GM19035 (cell line): Measurements from ENCODE around the gene P2RX4.
"Not testable (repeated sequence)": the region's sequence is repeated elsewhere in the genome, so short reads cannot be mapped to it uniquely, and the experiment has no call there.

Experiments used
- ATAC-seq: cut with Tn5 transposase; IDR thresholded peaks from one replicate; pipeline ENCODE4 v1.9.1; 2021; ENCODE audit not compliant: unreplicated experiment

The P2RX4 gene

DNA sequence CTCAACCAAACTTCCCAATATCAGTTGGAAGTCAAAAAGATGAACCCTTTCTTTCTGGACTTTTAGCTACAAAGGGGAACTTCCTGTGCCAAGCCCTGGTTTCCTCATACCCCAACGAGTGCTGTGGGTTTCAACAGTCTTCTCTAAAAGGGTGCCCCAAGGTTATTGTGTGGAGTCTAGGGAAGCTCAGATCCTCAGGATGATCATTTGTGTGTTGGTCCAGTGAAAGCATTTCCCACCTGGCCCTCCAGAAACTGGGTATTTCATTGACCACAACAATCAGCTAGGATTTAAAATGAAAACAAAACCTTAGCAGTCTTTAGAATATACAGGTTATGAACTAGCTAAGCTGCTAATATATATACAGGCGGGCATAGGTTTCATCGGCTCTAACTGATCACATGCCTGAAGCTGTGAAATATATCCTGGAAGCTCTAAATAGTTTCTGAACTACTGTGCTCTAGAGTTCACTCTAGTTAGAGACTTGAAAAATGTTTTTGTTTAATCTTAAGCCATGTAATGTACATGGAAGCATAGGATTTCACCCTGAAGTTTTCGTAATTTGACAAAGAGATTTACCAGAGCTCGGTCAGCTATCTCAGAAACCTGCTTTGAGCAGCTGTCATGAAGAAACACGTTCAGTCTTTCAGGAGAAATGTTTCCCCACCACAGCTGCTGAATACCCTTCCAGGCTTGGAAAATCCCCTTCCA, 29.6 kb downstream of the P2RX4 start:
- no peak for ATAC-seq

DNA sequence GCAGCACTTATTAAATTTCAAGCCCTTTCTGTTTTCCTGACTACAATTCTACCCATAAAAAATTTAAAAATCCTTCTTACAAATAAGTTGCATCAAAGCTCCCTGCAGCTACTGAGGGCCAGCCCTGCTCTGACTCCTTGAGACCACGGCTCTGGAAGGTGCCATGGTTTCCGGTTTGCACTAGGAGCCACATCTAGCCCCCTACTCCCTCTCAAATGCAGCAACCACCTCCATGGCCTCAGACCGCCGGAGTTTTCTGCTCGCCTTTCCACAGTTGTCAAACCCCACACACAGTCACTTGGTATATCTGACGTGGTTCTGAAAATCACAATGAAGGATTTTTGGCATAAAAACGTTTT, 30.1 kb downstream of the P2RX4 start:
- no peak for ATAC-seq

DNA sequence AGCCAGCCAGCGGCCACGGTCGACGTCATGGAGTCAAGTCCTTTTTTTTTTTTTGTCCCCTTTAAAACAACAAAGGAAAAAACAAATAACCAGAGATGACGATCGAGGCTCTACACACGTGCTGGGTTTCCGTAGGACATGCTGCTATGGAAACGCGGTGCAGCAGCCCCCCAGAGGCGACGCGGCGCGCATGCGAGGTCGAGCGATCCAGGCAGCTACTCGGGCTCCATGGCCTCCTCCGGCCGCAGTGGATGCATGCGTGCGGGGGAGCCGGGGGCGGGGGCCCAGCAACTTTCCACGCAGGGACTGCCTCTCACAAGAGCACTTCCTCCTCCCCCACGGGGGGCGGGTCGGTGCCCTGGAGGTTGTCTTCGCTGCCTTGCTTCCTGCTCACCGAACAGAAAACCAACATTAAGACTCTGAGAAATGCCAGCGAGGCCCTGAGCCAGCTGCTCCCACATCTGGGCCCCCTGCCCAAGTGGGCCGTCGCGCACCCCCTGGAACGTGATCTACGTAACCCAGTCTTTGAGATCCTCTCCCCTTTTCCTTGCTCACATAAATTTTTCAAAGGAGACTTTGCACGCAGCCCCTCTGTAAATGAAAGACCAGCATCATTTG, 30.7 kb downstream of the P2RX4 start:
- no peak for ATAC-seq

GRCh38 chr12:121241156-121241970, 31.4 kb downstream of the P2RX4 start:
- ATAC-seq = no peak

DNA sequence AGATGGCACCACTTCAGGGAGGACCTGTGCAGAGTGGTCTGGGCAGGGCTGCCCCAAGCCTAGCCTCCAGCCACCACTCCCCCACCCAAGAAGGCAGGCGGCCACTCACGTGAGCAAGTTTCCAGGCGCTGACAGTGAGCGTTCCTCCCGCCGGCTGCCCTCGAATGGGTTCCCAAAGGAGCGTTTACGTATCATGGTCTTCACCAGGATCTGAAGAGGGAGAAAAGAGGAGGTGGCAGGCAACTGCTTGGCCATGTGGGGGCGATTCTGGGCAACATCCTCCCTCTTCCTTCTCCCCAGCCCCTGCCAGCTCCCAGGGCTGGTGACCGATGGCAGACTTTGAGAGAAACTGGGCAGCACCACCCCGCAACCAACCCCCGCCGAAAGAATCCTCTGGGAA, 35.1 kb downstream of the P2RX4 start:
- no peak for ATAC-seq

DNA sequence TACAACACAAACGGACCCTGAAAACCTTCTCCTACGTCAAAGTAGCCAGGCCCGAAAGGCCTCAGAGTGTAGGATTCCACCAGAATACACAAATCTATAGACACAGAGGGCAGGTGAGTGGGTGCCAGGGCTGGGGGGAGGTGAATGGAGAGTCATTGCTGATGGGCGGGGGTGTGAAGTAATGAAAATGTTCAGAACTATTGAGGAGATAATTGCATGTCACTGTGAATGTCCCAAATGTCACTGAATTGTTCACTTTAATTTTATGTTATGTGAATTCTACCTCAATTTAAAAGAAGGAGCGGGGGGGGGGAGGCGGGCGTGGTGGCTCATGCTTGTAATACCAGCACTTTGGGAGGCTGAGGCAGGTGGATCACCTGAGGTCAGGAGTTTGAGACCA, 36.0 kb downstream of the P2RX4 start:
- ATAC-seq = no peak

- ATAC-seq = no peak
These were observed 37.1 kb downstream of the P2RX4 start for GRCh38 chr12:121246893-121247557.

GRCh38 chr12:121248622-121249021, 38.7 kb downstream of the P2RX4 start:
- ATAC-seq = peak; percentile 94

DNA sequence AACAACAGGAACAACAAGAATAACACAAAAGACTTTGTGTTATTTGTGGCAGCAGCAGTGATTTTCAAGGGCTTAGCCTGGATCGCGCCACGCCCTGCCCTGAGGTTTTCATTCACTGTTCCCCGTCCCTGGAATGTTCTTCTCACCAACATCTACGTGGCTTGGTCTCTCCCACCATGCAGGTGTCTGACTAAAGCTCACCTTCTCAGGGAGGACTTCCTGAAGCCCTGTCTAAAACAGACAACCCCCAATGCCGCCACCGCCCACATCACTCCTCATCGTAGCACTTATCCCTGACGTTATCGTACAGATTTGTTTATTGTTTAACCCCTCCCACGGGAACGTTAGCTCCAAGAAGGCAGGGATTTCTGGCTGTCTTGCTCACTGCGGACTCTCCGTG, 40.4 kb downstream of the P2RX4 start:
- ATAC-seq = no peak

GRCh38 chr12:121251838-121252237, 41.9 kb downstream of the P2RX4 start:
- ATAC-seq = no peak

DNA sequence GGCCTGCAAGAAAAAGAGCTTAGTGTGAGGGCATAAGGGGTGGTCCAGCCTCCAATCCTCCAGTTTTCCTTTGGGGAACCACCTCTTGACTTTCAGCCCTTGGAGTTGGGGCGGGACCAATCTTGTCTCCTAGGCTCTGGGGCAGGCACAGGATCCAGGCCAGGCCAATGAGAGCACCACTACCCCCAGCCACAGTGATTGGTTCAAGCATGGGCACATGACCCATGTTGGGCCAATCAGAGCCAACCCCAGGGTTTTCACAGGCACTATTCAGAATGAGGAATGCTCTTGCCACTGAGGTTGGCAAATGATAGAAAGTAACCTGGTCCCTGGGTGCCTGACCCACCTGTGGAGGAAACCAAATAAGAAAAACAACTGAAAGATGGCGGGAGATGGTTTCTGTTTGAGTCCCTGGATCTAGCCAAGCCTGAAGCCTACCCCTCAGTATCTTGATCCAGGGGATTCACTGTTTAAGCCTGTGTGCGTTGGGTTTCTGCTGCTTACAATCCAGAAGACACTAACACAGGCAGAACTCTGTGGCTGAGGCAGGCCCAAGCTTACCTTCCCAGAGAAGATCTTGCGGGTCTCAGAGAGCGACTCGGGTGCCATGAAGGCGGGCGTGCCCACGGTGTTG, 42.9 kb downstream of the P2RX4 start:
- no peak for ATAC-seq

GRCh38 chr12:121253638-121254335, 43.9 kb downstream of the P2RX4 start:
- no peak for ATAC-seq

- ATAC-seq = no peak
These were observed 45.5 kb downstream of the P2RX4 start for GRCh38 chr12:121255433-121255832.

GRCh38 chr12:121257704-121258449, 47.9 kb downstream of the P2RX4 start:
- not testable (repeated sequence) for ATAC-seq

GRCh38 chr12:121259074-121259473, 49.1 kb downstream of the P2RX4 start:
- no peak for ATAC-seq

DNA sequence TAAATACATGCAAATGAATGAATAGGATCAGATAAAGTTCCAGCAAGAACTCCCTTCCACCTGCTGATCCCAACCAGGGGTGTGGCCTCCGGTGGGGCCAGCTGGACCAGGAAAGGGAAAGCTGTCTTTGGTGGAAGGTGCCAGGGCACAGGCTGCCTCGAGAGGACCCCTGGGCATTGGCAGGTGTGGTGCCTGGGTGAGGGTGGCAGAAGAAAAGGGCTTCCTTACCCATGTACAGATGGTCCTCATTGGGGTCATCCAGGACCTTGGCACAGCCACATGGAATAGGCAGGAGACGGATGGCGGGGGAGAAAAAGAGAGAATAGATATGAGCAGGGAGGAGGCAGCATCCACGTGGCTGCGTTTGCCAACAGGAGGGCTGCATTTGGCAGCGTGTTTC, 50.2 kb downstream of the P2RX4 start:
- ATAC-seq = no peak

DNA sequence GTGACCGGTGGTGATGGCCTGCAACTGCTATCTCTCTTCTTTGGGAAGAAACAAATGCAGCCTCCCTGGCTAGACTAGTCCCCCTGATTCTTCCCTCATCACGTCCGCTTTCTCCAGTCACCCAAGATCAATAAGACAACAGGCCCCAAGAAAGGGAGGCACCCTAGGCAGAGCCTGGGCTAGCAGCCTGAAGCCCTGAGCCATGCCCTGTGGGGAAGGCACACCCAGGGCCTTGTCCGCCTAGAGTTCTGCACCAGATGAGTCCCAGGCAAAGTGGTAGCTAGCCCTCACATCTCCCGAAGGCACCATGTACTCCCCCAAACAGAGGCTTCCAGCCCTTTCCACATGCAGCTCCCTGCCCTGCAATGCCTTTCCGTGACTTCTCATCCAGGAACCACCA, 51.5 kb downstream of the P2RX4 start:
- no peak for ATAC-seq

DNA sequence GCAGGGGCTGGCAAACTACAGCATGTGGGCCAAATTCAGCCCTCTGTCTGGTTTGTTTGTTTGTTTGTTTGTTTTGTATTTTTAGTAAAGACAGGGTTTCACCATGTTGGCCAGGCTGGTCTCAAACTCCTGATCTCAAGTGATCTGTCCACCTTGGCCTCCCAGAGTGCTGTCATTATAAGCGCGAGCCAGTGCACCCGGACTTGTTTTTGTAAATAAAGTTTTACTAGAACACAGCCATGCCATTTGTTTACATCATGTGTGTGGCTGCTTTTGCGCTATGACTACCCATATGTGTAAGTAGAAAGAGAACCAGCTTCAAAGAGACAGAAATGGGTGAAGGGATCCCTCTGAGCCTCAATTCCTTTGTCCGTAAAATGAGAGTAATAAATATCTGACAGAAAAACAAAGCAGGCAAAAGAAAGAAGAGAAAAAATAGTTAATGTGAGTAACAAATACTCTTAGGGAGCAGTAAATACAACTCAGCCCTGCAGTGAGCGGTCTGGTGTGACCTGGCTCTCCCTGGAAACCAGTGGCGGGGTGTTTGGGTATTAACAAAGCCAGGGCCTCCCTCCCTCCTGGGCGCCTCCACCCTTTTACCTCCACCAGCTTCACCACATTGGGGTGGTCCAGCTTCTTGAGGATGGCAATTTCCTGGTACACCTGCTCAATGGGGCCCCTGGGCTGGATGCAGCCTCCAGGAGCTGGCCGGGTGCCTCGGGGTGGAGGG, 53.4 kb downstream of the P2RX4 start:
- ATAC-seq = no peak

DNA sequence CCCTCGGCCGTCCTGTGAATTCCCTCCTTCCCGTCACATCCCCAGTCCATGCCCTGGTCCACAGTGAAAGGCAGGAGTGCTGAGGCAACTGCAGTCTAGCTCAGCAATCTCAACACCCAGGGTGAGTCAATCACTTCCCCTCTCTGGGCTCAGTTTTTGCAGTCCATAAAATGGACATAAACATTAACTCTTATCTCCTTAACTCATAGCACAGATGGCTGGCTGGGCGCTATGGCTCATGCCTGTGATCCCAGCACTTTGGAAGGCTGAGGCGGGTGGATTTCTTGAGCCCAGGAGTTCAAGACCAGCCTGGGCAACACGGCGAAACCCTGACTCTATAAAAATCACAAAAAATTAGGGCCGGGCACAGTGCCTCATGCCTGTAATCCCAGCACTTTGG, 54.2 kb downstream of the P2RX4 start:
- ATAC-seq = no peak
